Smooth muscle cell (in vitro differentiated cells): ENCODE results near the gene ARHGEF17. TPM values are rescaled to one million over a fixed set of nuclear protein-coding genes. Genes with fewer than 3 reads are reported as not detected.
A peak's percentile ranks its signal among the peaks of the same experiment; 100 is the strongest.

Source experiments
- DNase-seq: peaks from one replicate; lab custom pipeline; 2025; ENCODE audit not compliant: unreplicated experiment; lab: John Stamatoyannopoulos, UW
- H2AFZ ChIP-seq: fragments of 200-600 bp; sonication (generic); 2 replicates; pipeline ENCODE4 v1.6.0; 2016; ENCODE audit warnings: antibody characterized with exemption, low read depth, mild to moderate bottlenecking
- H3F3A ChIP-seq: fragments of 200-600 bp; sonication (generic); 2 replicates; pipeline ENCODE4 v1.6.0; 2017; ENCODE audit warnings: antibody characterized with exemption, low read depth
- H3K27ac ChIP-seq: fragments of 200-600 bp; sonication (generic); 2 replicates; pipeline ENCODE4 v1.5.1; 2016; ENCODE audit warnings: low read depth, mild to moderate bottlenecking
- H3K27me3 ChIP-seq: fragments of 200-600 bp; sonication (generic); 2 replicates; pipeline ENCODE4 v1.6.1; 2016; ENCODE audit warnings: low read depth, mild to moderate bottlenecking
- H3K36me3 ChIP-seq: fragments of 200-600 bp; sonication (generic); 2 replicates; pipeline ENCODE4 v1.5.1; 2016; ENCODE audit warnings: low read depth
- H3K4me1 ChIP-seq: fragments of 200-600 bp; sonication (generic); 2 replicates; pipeline ENCODE4 v1.5.1; 2016; ENCODE audit warnings: low read depth
- H3K4me2 ChIP-seq: fragments of 200-600 bp; sonication (generic); 2 replicates; pipeline ENCODE4 v1.6.0; 2016; ENCODE audit warnings: mild to moderate bottlenecking
- H3K4me3 ChIP-seq: fragments of 200-600 bp; sonication (generic); 2 replicates; pipeline ENCODE4 v1.5.1; 2016; ENCODE audit warnings: mild to moderate bottlenecking
- H3K79me2 ChIP-seq: fragments of 200-600 bp; sonication (generic); 2 replicates; pipeline ENCODE4 v1.6.0; 2016; ENCODE audit warnings: low read depth, mild to moderate bottlenecking
- H3K9ac ChIP-seq: fragments of 200-600 bp; sonication (generic); 2 replicates; pipeline ENCODE4 v1.6.0; 2016; ENCODE audit warnings: low read depth
- H3K9me3 ChIP-seq: fragments of 200-600 bp; sonication (generic); replicated peaks from 2 replicates; pipeline ENCODE4 v1.5.1; 2016; ENCODE audit warnings: low read depth
- H4K20me1 ChIP-seq: fragments of 200-600 bp; sonication (generic); 2 replicates; pipeline ENCODE4 v1.6.0; 2016; ENCODE audit warnings: low read depth
- CTCF ChIP-seq: fragments of 200-600 bp; sonication (generic); IDR thresholded peaks from 2 replicates; pipeline ENCODE4 v1.5.1; 2017; ENCODE audit warnings: borderline replicate concordance, mild to moderate bottlenecking, antibody characterized with exemption; ENCODE audit not compliant: insufficient read depth, poor library complexity, severe bottlenecking
- WGBS: methylation state at CpG from one replicate; pipeline ENCODE4 v1.1.7; 2016; ENCODE audit warnings: low lambda C conversion rate; 5-methylcytosine and 5-hydroxymethylcytosine counted together
- polyA plus RNA-seq: library from polyadenylated mRNA; unstranded; fragments of >200 nt; fragmentation: Nextera tagmentation; extraction: Ambion mirVana; gene quantifications from 2 replicates; pipeline ENCODE4 v1.2.1, GENCODE V29; 2016
- total RNA-seq: library from RNA; depleted of rRNA; stranded (reverse); fragments of >200 nt; gene quantifications from 2 replicates; pipeline ENCODE4 v1.2.3, GENCODE V29; 2014

Gene ARHGEF17
- total and polyA plus RNA-seq, 2 experiments from 2014 or later: 18.0 to 27.8 TPM

DNA sequence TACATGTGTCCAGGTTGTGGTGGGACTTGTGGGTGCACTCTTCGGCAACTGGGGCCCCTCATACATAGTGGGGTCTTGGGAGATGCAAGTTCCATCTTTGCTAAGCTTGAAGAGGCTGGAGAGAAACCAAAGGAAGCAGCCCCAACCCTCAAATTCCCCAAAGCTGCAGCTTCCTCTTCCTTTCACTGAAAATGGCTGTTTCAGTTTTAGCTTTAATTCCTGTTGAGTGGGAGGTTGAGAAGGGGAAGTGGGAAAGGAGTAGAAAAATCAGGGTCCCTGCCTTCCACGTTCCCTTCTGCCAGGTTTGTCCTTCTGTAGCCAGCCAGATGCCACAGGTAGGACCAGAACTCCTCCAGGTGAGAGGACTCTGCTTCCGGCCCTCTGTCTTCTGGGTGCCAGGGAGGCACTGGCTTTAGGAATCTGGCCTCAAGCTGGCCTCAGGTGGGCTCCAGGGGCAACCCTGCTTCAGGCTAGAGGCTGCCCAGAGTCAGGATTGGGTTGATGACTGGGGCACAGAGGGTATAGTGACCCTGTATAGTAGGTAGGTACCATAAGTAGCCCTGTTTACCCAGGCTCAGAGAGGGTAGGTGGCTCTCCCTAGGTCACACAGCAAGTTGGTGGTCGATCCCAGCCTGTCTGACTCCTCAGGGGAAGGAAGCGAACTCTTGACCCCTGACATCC is 19.7 kb upstream of the ARHGEF17 start:
- H3K4me2 ChIP-seq: no peak overlapping the region
- no peak overlapping the region for H3K9ac ChIP-seq
- no peak overlapping the region for H3K4me3 ChIP-seq
- no peaks in the 10 kb centered on the region for H4K20me1 ChIP-seq
- DNase-seq: no peak
- H3K36me3 ChIP-seq: no peaks in the 10 kb centered on the region
- H3K27ac ChIP-seq: peak overlapping the region; percentile 89
- no peak for TF ChIP-seq CTCF
- H3F3A ChIP-seq: peaks cover 2% of the 10 kb centered on the region
- no peaks in the 10 kb centered on the region for H3K9me3 ChIP-seq
- no peak overlapping the region for H2AFZ ChIP-seq
- H3K79me2 ChIP-seq: no peaks in the 10 kb centered on the region
- 79% methylated on average over 5 of the region's 5 CpGs for WGBS
- no peaks in the 10 kb centered on the region for H3K27me3 ChIP-seq
- H3K4me1 ChIP-seq: peaks cover 15% of the 10 kb centered on the region

DNA sequence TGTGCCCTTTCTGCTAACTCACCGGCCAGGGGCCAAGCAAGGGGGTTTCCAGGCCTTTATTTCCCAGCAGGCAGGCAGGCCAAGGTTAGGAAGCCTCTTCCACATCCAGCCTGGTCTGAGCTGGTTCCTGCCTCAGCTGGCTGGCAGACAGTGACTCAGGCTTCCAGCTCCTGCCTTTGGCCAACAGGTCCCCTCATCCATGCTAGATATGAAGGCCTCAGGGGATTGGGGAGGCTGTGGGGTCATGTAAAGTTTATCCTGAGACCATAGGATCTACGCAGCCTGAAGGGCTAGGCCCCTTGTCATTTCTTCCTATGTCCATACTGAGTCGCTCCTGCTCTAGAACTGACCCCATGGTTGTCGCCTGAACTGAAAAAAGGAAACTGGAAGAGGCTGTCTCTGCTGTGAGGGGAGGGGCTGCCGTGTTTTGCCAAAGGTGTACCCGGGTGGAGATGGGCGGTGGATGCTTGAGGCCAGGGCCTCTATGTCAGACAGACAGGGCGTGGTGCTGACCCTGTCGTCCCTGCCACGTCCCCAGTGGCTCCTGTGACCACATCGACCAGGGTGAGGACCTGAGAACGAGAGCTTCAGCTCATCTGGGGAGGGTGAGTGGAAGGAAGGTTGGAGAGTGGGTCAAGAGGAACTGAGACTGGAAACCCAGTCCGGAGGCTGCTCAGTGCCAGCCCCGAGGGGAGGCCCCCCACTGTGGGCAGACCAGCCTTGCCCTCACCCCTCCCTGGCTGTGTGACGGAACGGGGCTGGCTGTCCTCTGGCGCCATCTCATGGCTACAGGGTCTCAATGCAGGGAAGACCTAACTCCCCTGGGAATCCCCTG is 19.0 kb upstream of the ARHGEF17 start:
- peak overlapping the region; percentile 80 for H3K9ac ChIP-seq
- peak overlapping the region; percentile 62 for H3K4me2 ChIP-seq
- peak; percentile 42 for DNase-seq
- H3K79me2 ChIP-seq: no peaks in the 10 kb centered on the region
- no peaks in the 10 kb centered on the region for H3K9me3 ChIP-seq
- no peak overlapping the region for H3K4me3 ChIP-seq
- no peaks in the 10 kb centered on the region for H4K20me1 ChIP-seq
- H3F3A ChIP-seq: peaks cover 2% of the 10 kb centered on the region
- peak overlapping the region; percentile 89 for H3K27ac ChIP-seq
- 28% methylated on average over 15 of the region's 17 CpGs for WGBS
- TF ChIP-seq CTCF: peak; percentile 86
- H3K27me3 ChIP-seq: no peaks in the 10 kb centered on the region
- H3K36me3 ChIP-seq: no peaks in the 10 kb centered on the region
- peaks cover 15% of the 10 kb centered on the region for H3K4me1 ChIP-seq
- H2AFZ ChIP-seq: peak overlapping the region; percentile 42

GRCh38 chr11:73290536-73290935 is 17.5 kb upstream of the ARHGEF17 start:
- no peak for DNase-seq
- Histone ChIP-seq H3K27me3 (no peaks in the 10 kb centered on the region), H4K20me1 (no peaks in the 10 kb centered on the region), H3K36me3 (no peaks in the 10 kb centered on the region), H3K4me2 (no peak overlapping the region), H3K9ac (no peak overlapping the region), H3K9me3 (no peaks in the 10 kb centered on the region), H3F3A (peaks cover 2% of the 10 kb centered on the region), H3K27ac (no peak overlapping the region), H3K79me2 (no peaks in the 10 kb centered on the region), H2AFZ (no peak overlapping the region), H3K4me1 (peaks cover 15% of the 10 kb centered on the region), H3K4me3 (no peak overlapping the region)
- 99% methylated on average over 4 of the region's 4 CpGs for WGBS
- no peak for TF ChIP-seq CTCF
